ENCODE data around the gene CNTN5.

The CNTN5 gene

DNA sequence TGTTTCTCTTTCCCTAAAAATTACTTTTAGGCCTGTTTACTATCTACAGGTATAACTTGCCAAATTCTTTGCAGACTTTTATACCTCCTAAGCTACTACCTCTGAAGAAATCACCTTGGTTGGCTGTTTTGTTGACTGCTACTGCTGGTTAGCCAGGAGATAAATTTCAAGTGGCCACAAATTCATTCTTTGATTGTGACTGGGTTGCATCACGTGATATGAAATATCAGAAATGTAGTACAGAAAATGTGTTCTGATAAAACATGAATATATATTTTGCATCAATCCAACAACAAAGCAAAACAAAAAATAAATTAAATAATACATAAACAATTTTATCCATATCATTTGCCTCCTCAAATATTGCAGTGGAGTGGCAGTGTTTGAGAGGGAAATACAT, 291.1 kb downstream of the CNTN5 start:
- TF ChIP-seq, protein P1, sequence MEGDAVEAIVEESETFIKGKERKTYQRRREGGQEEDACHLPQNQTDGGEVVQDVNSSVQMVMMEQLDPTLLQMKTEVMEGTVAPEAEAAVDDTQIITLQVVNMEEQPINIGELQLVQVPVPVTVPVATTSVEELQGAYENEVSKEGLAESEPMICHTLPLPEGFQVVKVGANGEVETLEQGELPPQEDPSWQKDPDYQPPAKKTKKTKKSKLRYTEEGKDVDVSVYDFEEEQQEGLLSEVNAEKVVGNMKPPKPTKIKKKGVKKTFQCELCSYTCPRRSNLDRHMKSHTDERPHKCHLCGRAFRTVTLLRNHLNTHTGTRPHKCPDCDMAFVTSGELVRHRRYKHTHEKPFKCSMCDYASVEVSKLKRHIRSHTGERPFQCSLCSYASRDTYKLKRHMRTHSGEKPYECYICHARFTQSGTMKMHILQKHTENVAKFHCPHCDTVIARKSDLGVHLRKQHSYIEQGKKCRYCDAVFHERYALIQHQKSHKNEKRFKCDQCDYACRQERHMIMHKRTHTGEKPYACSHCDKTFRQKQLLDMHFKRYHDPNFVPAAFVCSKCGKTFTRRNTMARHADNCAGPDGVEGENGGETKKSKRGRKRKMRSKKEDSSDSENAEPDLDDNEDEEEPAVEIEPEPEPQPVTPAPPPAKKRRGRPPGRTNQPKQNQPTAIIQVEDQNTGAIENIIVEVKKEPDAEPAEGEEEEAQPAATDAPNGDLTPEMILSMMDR (IDR thresholded peaks at IDR 0.05; ENCODE audit: borderline replicate concordance, control extremely low read depth, extremely low read depth, insufficient read depth, missing control alignments): no peak
- in situ Hi-C loops (cut with MboI; ENCODE audit: low sequenced_read_pairs, unreplicated experiment): no loop called here
- DNase-seq (ENCODE audit: low spot score): no peak

DNA sequence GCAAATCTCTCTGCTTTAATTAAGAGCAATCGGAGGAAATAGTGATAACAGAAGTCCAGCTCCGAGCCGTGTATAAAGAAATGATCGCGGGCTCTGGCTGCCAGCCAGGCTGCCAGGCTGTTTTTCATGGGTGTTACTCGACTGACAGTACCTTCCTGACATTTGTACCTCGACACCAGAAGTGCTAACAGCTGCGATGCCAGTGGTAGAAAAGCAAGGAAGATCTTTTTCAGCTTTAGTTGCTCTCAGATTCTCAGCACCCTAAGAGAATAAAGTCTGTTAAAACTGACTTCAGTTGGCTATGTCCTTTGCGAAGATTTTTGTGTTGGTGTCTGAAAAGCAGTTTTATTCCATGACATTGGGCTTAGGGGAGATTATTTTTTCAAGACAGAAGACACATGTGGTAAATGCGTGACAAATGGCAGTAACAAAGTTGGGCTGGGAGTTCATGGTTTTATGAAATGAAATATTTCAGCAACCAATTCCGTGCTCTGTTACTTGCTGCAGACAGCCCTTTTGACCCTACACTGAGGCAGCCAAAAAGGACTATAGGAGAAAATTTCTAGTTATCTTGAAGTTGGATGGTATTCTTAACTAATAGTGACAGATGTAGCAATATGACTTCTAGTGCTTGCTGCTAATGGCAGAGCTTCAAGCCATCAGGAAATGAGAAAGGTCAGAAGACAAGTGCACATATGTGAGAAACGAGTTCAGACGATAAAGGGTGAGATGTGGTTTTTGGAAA, 296.2 kb downstream of the CNTN5 start:
- in situ Hi-C loops (cut with MboI; ENCODE audit: low sequenced_read_pairs, unreplicated experiment): no loop called here
- no peak for DNase-seq (ENCODE audit: low spot score)
- TF ChIP-seq, protein P1 (IDR thresholded peaks at IDR 0.05; ENCODE audit: borderline replicate concordance, control extremely low read depth, extremely low read depth, insufficient read depth, missing control alignments): no peak

DNA sequence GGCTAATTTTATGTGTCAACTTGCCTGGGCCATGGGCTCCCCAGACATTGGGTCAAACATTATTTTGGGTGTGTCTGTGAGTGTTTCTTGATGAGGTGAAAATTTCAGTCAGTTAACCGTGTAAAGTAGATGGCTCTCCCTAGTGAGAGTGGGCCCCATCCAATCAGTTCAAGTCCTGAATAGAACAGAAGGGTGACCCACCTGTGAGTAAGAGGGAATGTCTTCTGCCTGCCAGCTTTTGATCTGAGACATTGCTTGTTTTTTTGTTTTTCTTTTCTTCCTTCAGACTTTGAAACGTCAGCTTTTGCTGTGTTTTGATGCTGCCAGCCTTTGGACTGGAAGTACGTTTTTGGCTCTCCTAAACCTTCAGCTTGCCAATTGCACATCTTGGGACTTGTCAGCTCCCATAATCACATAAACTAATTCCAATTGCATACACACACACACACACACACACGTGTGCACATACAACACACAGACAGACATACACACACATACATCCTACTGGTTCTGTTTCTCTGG, 300.1 kb downstream of the CNTN5 start:
- in situ Hi-C loops (cut with MboI; ENCODE audit: low sequenced_read_pairs, unreplicated experiment): no loop called here
- DNase-seq (ENCODE audit: low spot score): no peak
- TF ChIP-seq, protein P1 (IDR thresholded peaks at IDR 0.05; ENCODE audit: borderline replicate concordance, control extremely low read depth, extremely low read depth, insufficient read depth, missing control alignments): no peak

DNA sequence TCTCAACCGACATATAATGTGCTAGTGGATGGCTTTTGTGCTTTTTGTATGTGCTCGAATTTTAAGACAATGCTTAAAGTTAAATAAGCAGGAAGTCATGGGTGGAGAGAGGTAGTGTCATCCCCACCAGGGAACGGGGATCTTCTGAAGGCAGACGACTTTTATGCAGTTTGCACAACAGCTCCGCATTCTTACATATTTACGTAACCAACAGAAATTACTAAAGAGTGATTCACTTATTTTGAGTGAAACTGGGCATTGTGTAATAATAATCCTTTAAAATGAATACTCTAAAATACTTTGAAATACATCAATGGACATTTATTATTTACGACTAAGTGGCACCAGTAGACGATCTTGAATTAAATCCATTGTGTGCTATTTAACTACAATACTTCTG, 305.1 kb downstream of the CNTN5 start:
- TF ChIP-seq, protein P1 (IDR thresholded peaks at IDR 0.05; ENCODE audit: borderline replicate concordance, control extremely low read depth, extremely low read depth, insufficient read depth, missing control alignments): no peak
- in situ Hi-C loops (cut with MboI; ENCODE audit: low sequenced_read_pairs, unreplicated experiment): no loop called here
- no peak for DNase-seq (ENCODE audit: low spot score)

DNA sequence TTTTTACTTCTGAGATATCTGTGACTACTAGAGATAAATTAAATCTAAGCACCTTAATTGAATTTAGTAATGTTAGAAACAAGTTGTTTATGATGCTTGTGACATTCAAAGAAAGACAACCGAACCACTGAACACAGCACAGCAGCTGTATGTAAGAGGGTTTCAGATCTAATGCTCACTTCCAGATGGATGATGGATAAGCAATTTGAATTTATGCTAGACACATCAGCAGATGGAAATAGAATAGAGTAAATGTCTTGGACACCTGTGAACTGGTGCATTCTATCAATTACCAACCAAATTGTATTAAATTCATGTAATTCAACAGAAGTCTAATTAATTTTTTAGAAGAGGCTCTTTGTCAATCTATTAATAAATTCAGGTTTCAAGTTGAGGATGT, 306.3 kb downstream of the CNTN5 start:
- TF ChIP-seq, protein P1 (IDR thresholded peaks at IDR 0.05; ENCODE audit: borderline replicate concordance, control extremely low read depth, extremely low read depth, insufficient read depth, missing control alignments): no peak
- no peak for DNase-seq (ENCODE audit: low spot score)
- in situ Hi-C loops (cut with MboI; ENCODE audit: low sequenced_read_pairs, unreplicated experiment): no loop called here

DNA sequence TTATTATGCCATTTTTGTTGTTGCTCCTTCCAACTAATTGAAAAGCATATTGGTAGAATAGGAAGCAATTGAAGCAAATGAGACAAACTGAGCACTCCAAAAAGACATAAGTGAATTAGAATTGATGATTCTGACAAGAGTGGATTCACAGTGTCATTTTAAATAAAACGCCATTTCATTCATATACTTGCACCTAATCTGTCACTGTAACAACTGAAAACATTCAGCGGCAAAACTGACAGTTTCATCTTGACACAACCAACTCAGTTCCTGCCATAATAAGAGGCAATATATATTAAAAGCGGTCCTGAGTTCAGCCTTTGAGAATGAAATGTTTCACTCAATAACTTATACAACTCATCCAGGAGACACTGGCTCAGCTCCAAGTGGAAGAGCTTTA, 306.8 kb downstream of the CNTN5 start:
- TF ChIP-seq, protein P1 (IDR thresholded peaks at IDR 0.05; ENCODE audit: borderline replicate concordance, control extremely low read depth, extremely low read depth, insufficient read depth, missing control alignments): no peak
- in situ Hi-C loops (cut with MboI; ENCODE audit: low sequenced_read_pairs, unreplicated experiment): no loop called here
- no peak for DNase-seq (ENCODE audit: low spot score)
